ENCODE results near the gene STPG4.

STPG4 gene

GRCh38 chr2:47158576-47158975 lies 3.5 kb upstream of the STPG4 start:
- Histone ChIP-seq H3K4me3 (ENCODE audit: low read length) (no peak overlapping the region), H3K27me3 (replicated peaks; ENCODE audit: control insufficient read depth, insufficient read depth, low read length) (no peaks in the 10 kb centered on the region), H3K4me1 (ENCODE audit: control insufficient read depth, insufficient read depth, low read length) (no peaks in the 10 kb centered on the region), H3K36me3 (ENCODE audit: control insufficient read depth, insufficient read depth, low read length, severe bottlenecking) (peaks cover 61% of the 10 kb centered on the region), H3K9ac (ENCODE audit: low read length) (no peak overlapping the region), H3K9me3 (ENCODE audit: control insufficient read depth, low read length) (no peaks in the 10 kb centered on the region)
- DNase-seq (ENCODE audit: low read depth), result no peak

- no peak for DNase-seq (ENCODE audit: low read depth)
- H3K36me3 ChIP-seq (ENCODE audit: control insufficient read depth, insufficient read depth, low read length, severe bottlenecking), result peaks cover 46% of the 10 kb centered on the region
- H3K9ac ChIP-seq (ENCODE audit: low read length), result no peak overlapping the region
- no peaks in the 10 kb centered on the region for H3K9me3 ChIP-seq (ENCODE audit: control insufficient read depth, low read length)
- no peaks in the 10 kb centered on the region for H3K27me3 ChIP-seq (replicated peaks; ENCODE audit: control insufficient read depth, insufficient read depth, low read length)
- no peaks in the 10 kb centered on the region for H3K4me1 ChIP-seq (ENCODE audit: control insufficient read depth, insufficient read depth, low read length)
- H3K4me3 ChIP-seq (ENCODE audit: low read length), result no peak overlapping the region
These were observed 2.3 kb downstream of the STPG4 start for GRCh38 chr2:47152803-47153202.

- Histone ChIP-seq H3K27me3 (replicated peaks; ENCODE audit: control insufficient read depth, insufficient read depth, low read length) (no peaks in the 10 kb centered on the region), H3K36me3 (ENCODE audit: control insufficient read depth, insufficient read depth, low read length, severe bottlenecking) (peaks cover 63% of the 10 kb centered on the region), H3K4me3 (ENCODE audit: low read length) (no peak overlapping the region), H3K9me3 (ENCODE audit: control insufficient read depth, low read length) (no peaks in the 10 kb centered on the region), H3K9ac (ENCODE audit: low read length) (no peak overlapping the region), H3K4me1 (ENCODE audit: control insufficient read depth, insufficient read depth, low read length) (no peaks in the 10 kb centered on the region)
- DNase-seq (ENCODE audit: low read depth), result no peak
These were observed 4.9 kb downstream of the STPG4 start for GRCh38 chr2:47150175-47150574.

- H3K4me1 ChIP-seq (ENCODE audit: control insufficient read depth, insufficient read depth, low read length), result no peaks in the 10 kb centered on the region
- no peak for DNase-seq (ENCODE audit: low read depth)
- H3K9ac ChIP-seq (ENCODE audit: low read length), result no peak overlapping the region
- no peaks in the 10 kb centered on the region for H3K9me3 ChIP-seq (ENCODE audit: control insufficient read depth, low read length)
- H3K36me3 ChIP-seq (ENCODE audit: control insufficient read depth, insufficient read depth, low read length, severe bottlenecking), result peaks cover 56% of the 10 kb centered on the region
- H3K27me3 ChIP-seq (replicated peaks; ENCODE audit: control insufficient read depth, insufficient read depth, low read length), result no peaks in the 10 kb centered on the region
- H3K4me3 ChIP-seq (ENCODE audit: low read length), result no peak overlapping the region
These were observed 8.1 kb downstream of the STPG4 start for GRCh38 chr2:47147021-47147420.

- H3K9ac ChIP-seq (ENCODE audit: low read length), result no peak overlapping the region
- H3K9me3 ChIP-seq (ENCODE audit: control insufficient read depth, low read length), result no peaks in the 10 kb centered on the region
- H3K4me3 ChIP-seq (ENCODE audit: low read length), result no peak overlapping the region
- no peaks in the 10 kb centered on the region for H3K27me3 ChIP-seq (replicated peaks; ENCODE audit: control insufficient read depth, insufficient read depth, low read length)
- no peak for DNase-seq (ENCODE audit: low read depth)
- no peaks in the 10 kb centered on the region for H3K4me1 ChIP-seq (ENCODE audit: control insufficient read depth, insufficient read depth, low read length)
- peaks cover 49% of the 10 kb centered on the region for H3K36me3 ChIP-seq (ENCODE audit: control insufficient read depth, insufficient read depth, low read length, severe bottlenecking)
These were observed 9.6 kb downstream of the STPG4 start for GRCh38 chr2:47145466-47145865.

- Histone ChIP-seq H3K27me3 (replicated peaks; ENCODE audit: control insufficient read depth, insufficient read depth, low read length) (no peaks in the 10 kb centered on the region), H3K4me1 (ENCODE audit: control insufficient read depth, insufficient read depth, low read length) (no peaks in the 10 kb centered on the region), H3K4me3 (ENCODE audit: low read length) (no peak overlapping the region), H3K9ac (ENCODE audit: low read length) (no peak overlapping the region), H3K36me3 (ENCODE audit: control insufficient read depth, insufficient read depth, low read length, severe bottlenecking) (peaks cover 15% of the 10 kb centered on the region), H3K9me3 (ENCODE audit: control insufficient read depth, low read length) (no peaks in the 10 kb centered on the region)
- DNase-seq (ENCODE audit: low read depth), result no peak
These were observed 13.6 kb downstream of the STPG4 start for GRCh38 chr2:47141520-47141919.

- Histone ChIP-seq H3K4me3 (ENCODE audit: low read length) (no peak overlapping the region), H3K27me3 (replicated peaks; ENCODE audit: control insufficient read depth, insufficient read depth, low read length) (no peaks in the 10 kb centered on the region), H3K9ac (ENCODE audit: low read length) (no peak overlapping the region), H3K36me3 (ENCODE audit: control insufficient read depth, insufficient read depth, low read length, severe bottlenecking) (no peaks in the 10 kb centered on the region), H3K9me3 (ENCODE audit: control insufficient read depth, low read length) (peaks cover 7% of the 10 kb centered on the region), H3K4me1 (ENCODE audit: control insufficient read depth, insufficient read depth, low read length) (no peaks in the 10 kb centered on the region)
- no peak for DNase-seq (ENCODE audit: low read depth)
These were observed 20.6 kb downstream of the STPG4 start for GRCh38 chr2:47134386-47135090.

- Histone ChIP-seq H3K9me3 (ENCODE audit: control insufficient read depth, low read length) (peaks cover 7% of the 10 kb centered on the region), H3K4me1 (ENCODE audit: control insufficient read depth, insufficient read depth, low read length) (no peaks in the 10 kb centered on the region)
- no peak for DNase-seq (ENCODE audit: low read depth)
These were observed 22.1 kb downstream of the STPG4 start for GRCh38 chr2:47133046-47133445.

GRCh38 chr2:47129191-47129706 lies 25.9 kb downstream of the STPG4 start:
- Histone ChIP-seq H3K4me1 (ENCODE audit: control insufficient read depth, insufficient read depth, low read length) (no peaks in the 10 kb centered on the region), H3K9ac (ENCODE audit: low read length) (no peak overlapping the region), H3K36me3 (ENCODE audit: control insufficient read depth, insufficient read depth, low read length, severe bottlenecking) (no peaks in the 10 kb centered on the region), H3K9me3 (ENCODE audit: control insufficient read depth, low read length) (peaks cover under 1% of the 10 kb centered on the region), H3K27me3 (replicated peaks; ENCODE audit: control insufficient read depth, insufficient read depth, low read length) (no peaks in the 10 kb centered on the region), H3K4me3 (ENCODE audit: low read length) (no peak overlapping the region)
- DNase-seq (ENCODE audit: low read depth), result no peak

More at GRCh38 chr2:47133046-47133445, 22.1 kb downstream of the STPG4 start:
- Histone ChIP-seq H3K4me3 (ENCODE audit: low read length) (no peak overlapping the region), H3K27me3 (replicated peaks; ENCODE audit: control insufficient read depth, insufficient read depth, low read length) (no peaks in the 10 kb centered on the region), H3K9ac (ENCODE audit: low read length) (no peak overlapping the region), H3K36me3 (ENCODE audit: control insufficient read depth, insufficient read depth, low read length, severe bottlenecking) (no peaks in the 10 kb centered on the region)

- no peak overlapping the region for H3K9ac ChIP-seq (ENCODE audit: low read length)
- no peaks in the 10 kb centered on the region for H3K9me3 ChIP-seq (ENCODE audit: control insufficient read depth, low read length)
- no peak overlapping the region for H3K4me3 ChIP-seq (ENCODE audit: low read length)
- DNase-seq (ENCODE audit: low read depth), result no peak
- no peaks in the 10 kb centered on the region for H3K4me1 ChIP-seq (ENCODE audit: control insufficient read depth, insufficient read depth, low read length)
- H3K27me3 ChIP-seq (replicated peaks; ENCODE audit: control insufficient read depth, insufficient read depth, low read length), result no peaks in the 10 kb centered on the region
- no peaks in the 10 kb centered on the region for H3K36me3 ChIP-seq (ENCODE audit: control insufficient read depth, insufficient read depth, low read length, severe bottlenecking)
These were observed 26.4 kb downstream of the STPG4 start for GRCh38 chr2:47128705-47129104.

- no peaks in the 10 kb centered on the region for H3K4me1 ChIP-seq (ENCODE audit: control insufficient read depth, insufficient read depth, low read length)
- H3K9ac ChIP-seq (ENCODE audit: low read length), result no peak overlapping the region
- H3K9me3 ChIP-seq (ENCODE audit: control insufficient read depth, low read length), result no peaks in the 10 kb centered on the region
- H3K36me3 ChIP-seq (ENCODE audit: control insufficient read depth, insufficient read depth, low read length, severe bottlenecking), result no peaks in the 10 kb centered on the region
- no peaks in the 10 kb centered on the region for H3K27me3 ChIP-seq (replicated peaks; ENCODE audit: control insufficient read depth, insufficient read depth, low read length)
- H3K4me3 ChIP-seq (ENCODE audit: low read length), result no peak overlapping the region
- DNase-seq (ENCODE audit: low read depth), result no peak
These were observed 27.1 kb downstream of the STPG4 start for GRCh38 chr2:47127862-47128543.
